Tibial nerve (tissue), 4 donors: ENCODE results near the gene DDX47.

Experiments used
- EP300 ChIP-seq, 2 donors: sonication (generic); formaldehyde crosslinking; IDR thresholded peaks; one replicate each; pipeline ENCODE4 v1.6.1; 2017; ENCODE audit warnings: antibody characterized with exemption in 2 of 2, mild to moderate bottlenecking in 1 of 2
- POLR2A ChIP-seq, 2 donors: fragments of 450-650 bp; IDR thresholded peaks; one replicate each; pipeline ENCODE4 v1.6.1; 2017; ENCODE audit warnings: antibody characterized with exemption in 2 of 2, mild to moderate bottlenecking in 2 of 2, moderate library complexity in 2 of 2
- TF ChIP-seq, protein P1 (sequence below), 5 experiments: fragments of 200-600 bp in 3 of 5; fragments of 450-650 bp in 2 of 5; sonication (generic) in 3 of 5; IDR thresholded peaks; one replicate each; pipeline ENCODE4 v1.5.1; 2016 to 2019; ENCODE audit warnings: antibody characterized with exemption in 5 of 5, mild to moderate bottlenecking in 3 of 5, moderate library complexity in 2 of 5

GRCh38 chr12:12871587-12872138, 58.5 kb downstream of the DDX47 start:
- TF ChIP-seq, protein P1, sequence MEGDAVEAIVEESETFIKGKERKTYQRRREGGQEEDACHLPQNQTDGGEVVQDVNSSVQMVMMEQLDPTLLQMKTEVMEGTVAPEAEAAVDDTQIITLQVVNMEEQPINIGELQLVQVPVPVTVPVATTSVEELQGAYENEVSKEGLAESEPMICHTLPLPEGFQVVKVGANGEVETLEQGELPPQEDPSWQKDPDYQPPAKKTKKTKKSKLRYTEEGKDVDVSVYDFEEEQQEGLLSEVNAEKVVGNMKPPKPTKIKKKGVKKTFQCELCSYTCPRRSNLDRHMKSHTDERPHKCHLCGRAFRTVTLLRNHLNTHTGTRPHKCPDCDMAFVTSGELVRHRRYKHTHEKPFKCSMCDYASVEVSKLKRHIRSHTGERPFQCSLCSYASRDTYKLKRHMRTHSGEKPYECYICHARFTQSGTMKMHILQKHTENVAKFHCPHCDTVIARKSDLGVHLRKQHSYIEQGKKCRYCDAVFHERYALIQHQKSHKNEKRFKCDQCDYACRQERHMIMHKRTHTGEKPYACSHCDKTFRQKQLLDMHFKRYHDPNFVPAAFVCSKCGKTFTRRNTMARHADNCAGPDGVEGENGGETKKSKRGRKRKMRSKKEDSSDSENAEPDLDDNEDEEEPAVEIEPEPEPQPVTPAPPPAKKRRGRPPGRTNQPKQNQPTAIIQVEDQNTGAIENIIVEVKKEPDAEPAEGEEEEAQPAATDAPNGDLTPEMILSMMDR (IDR thresholded peaks at IDR 0.05) = no peak
- TF ChIP-seq EP300 (IDR thresholded peaks at IDR 0.05) (no peak), POLR2A (IDR thresholded peaks at IDR 0.05) (no peak)
